GM21723 (cell line): ENCODE data around the gene PHOSPHO1.
A peak's percentile ranks its signal among the peaks of the same experiment; 100 is the strongest.

Source experiments
- ATAC-seq: cut with Tn5 transposase; IDR thresholded peaks from one replicate; pipeline ENCODE4 v1.9.1; 2021; ENCODE audit warnings: mild to moderate bottlenecking, moderate library complexity; ENCODE audit not compliant: unreplicated experiment

PHOSPHO1 gene

GRCh38 chr17:49244839-49245238 lies 14.3 kb upstream of the PHOSPHO1 start:
- no peak for ATAC-seq

- ATAC-seq, result no peak
These were observed 12.2 kb upstream of the PHOSPHO1 start for GRCh38 chr17:49242813-49243212.

GRCh38 chr17:49241692-49242397 lies 11.3 kb upstream of the PHOSPHO1 start:
- ATAC-seq, result no peak

GRCh38 chr17:49241040-49241439 lies 10.5 kb upstream of the PHOSPHO1 start:
- no peak for ATAC-seq

GRCh38 chr17:49240619-49241018 lies 10.0 kb upstream of the PHOSPHO1 start:
- ATAC-seq, result no peak

- no peak for ATAC-seq
These were observed 9.4 kb upstream of the PHOSPHO1 start for GRCh38 chr17:49239963-49240362.

GRCh38 chr17:49235896-49236295 lies 5.3 kb upstream of the PHOSPHO1 start:
- no peak for ATAC-seq

- no peak for ATAC-seq
These were observed 4.0 kb upstream of the PHOSPHO1 start for GRCh38 chr17:49234509-49235080.

GRCh38 chr17:49231563-49231894 lies 942 bp upstream of the PHOSPHO1 start:
- no peak for ATAC-seq

GRCh38 chr17:49229805-49230600 lies 584 bp downstream of the PHOSPHO1 start:
- ATAC-seq, result peak; percentile 8

- ATAC-seq, result no peak
These were observed 1.3 kb downstream of the PHOSPHO1 start for GRCh38 chr17:49229076-49229804.

GRCh38 chr17:49227436-49228261 lies 2.9 kb downstream of the PHOSPHO1 start:
- ATAC-seq, result no peak

- ATAC-seq, result no peak
These were observed 3.7 kb downstream of the PHOSPHO1 start for GRCh38 chr17:49226771-49227435.

GRCh38 chr17:49225554-49226236 lies 4.9 kb downstream of the PHOSPHO1 start:
- ATAC-seq, result no peak

GRCh38 chr17:49224997-49225337 lies 5.6 kb downstream of the PHOSPHO1 start:
- ATAC-seq, result no peak

- ATAC-seq, result no peak
These were observed 6.2 kb downstream of the PHOSPHO1 start for GRCh38 chr17:49224198-49224996.

- no peak for ATAC-seq
These were observed 6.9 kb downstream of the PHOSPHO1 start for GRCh38 chr17:49223517-49224197.

- ATAC-seq, result no peak
These were observed 7.4 kb downstream of the PHOSPHO1 start for GRCh38 chr17:49223168-49223516.
